GM11168 (cell line): Measurements from ENCODE around the gene MRPL27.
"Not testable (repeated sequence)": the region's sequence is repeated elsewhere in the genome, so short reads cannot be mapped to it uniquely, and the experiment has no call there.

Experiments used
- in situ Hi-C: fragments of 300-500 bp; cut with MboI; formaldehyde crosslinking; loops from one replicate; pipeline ENCODE4 v1.12.0; 2022; ENCODE audit warnings: low sequenced_read_pairs; ENCODE audit not compliant: unreplicated experiment

Gene MRPL27

GRCh38 chr17:50372758-50373556 lies at the start of gene MRPL27, which contains the start of gene EME1:
TSS of gene MRPL27 (minus strand) at chr17:50373184. CDS start at chr17:50373170, 14 bp downstream.
TSS of gene EME1 (plus strand) at chr17:50373229. CDS start at chr17:50375209, 1,980 bp downstream.
- in situ Hi-C loops, result no loop called here

GRCh38 chr17:50422738-50423137 lies 49.8 kb upstream of the MRPL27 start:
- in situ Hi-C loops, result no loop called here

GRCh38 chr17:50421308-50422051 lies 48.5 kb upstream of the MRPL27 start:
- in situ Hi-C loops, result no loop called here

- in situ Hi-C loops, result no loop called here
These were observed 47.6 kb upstream of the MRPL27 start for GRCh38 chr17:50420419-50421112.

GRCh38 chr17:50419577-50419976 lies 46.6 kb upstream of the MRPL27 start:
- in situ Hi-C loops, result not testable (repeated sequence)

GRCh38 chr17:50414808-50415207 lies 41.8 kb upstream of the MRPL27 start:
- in situ Hi-C loops, result no loop called here

- in situ Hi-C loops, result no loop called here
These were observed 39.3 kb upstream of the MRPL27 start for GRCh38 chr17:50412188-50412732.

- in situ Hi-C loops, result no loop called here
These were observed 34.9 kb upstream of the MRPL27 start for GRCh38 chr17:50407921-50408320.

- in situ Hi-C loops, result no loop called here
These were observed 33.6 kb upstream of the MRPL27 start for GRCh38 chr17:50406578-50406977.

- in situ Hi-C loops, result not testable (repeated sequence)
These were observed 32.4 kb upstream of the MRPL27 start for GRCh38 chr17:50405351-50405750.

GRCh38 chr17:50399591-50399990 lies 26.6 kb upstream of the MRPL27 start:
- in situ Hi-C loops, result not testable (repeated sequence)

- in situ Hi-C loops, result not testable (repeated sequence)
These were observed 25.7 kb upstream of the MRPL27 start for GRCh38 chr17:50398672-50399071.

- in situ Hi-C loops, result no loop called here
These were observed 24.9 kb upstream of the MRPL27 start for GRCh38 chr17:50397919-50398285.

- in situ Hi-C loops, result no loop called here
These were observed 24.3 kb upstream of the MRPL27 start, which contains the start of gene LRRC59 for GRCh38 chr17:50397111-50397918. TSS of gene LRRC59 (minus strand) at chr17:50397523. CDS start at chr17:50397317, 206 bp downstream.

GRCh38 chr17:50396261-50397110 lies 23.5 kb upstream of the MRPL27 start:
- in situ Hi-C loops, result no loop called here

GRCh38 chr17:50394711-50395110 lies 21.7 kb upstream of the MRPL27 start:
- in situ Hi-C loops, result no loop called here

- in situ Hi-C loops, result no loop called here
These were observed 20.7 kb upstream of the MRPL27 start for GRCh38 chr17:50393700-50394099.

- in situ Hi-C loops, result no loop called here
These were observed 19.6 kb upstream of the MRPL27 start for GRCh38 chr17:50392621-50393020.

GRCh38 chr17:50389534-50389933 lies 16.6 kb upstream of the MRPL27 start:
- in situ Hi-C loops, result no loop called here
